ENCODE results near the gene NPC1. TPM values are rescaled to one million over a fixed set of nuclear protein-coding genes. Genes with fewer than 3 reads are reported as not detected.

Gene NPC1
- total RNA-seq, 1 donor from 2014 or later = 16.0 TPM

DNA sequence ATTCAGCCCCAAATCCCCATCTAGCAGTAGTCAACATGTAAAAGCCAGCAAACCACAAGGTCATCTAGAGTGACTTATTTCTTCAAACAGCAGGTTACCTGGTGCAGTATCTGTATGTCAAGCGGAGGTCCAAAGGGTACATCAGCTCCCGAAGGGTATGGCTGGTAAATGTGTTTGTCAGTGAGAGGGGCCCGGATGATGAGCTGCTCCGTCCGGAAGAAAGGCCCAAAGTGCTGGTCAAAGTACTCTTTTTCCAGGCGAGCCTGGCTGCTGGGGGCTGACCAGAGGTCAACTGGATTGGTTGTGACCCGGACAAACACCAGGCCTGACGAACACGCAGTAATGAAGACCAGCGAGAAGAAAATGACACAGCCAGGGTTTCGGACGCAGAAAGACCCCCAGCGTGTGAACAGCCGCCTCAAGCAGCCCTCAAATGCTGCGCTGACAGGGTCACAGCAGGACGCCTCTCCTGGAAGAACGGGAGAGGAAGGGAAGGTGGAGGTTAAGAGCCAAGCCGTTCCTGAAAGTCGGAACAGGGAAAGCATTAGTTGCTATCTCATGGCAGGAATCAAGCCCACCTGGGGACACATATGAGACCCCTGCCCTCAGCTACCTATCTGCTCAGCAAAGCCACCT is 30.0 kb downstream of the NPC1 start:
- intact Hi-C loops (cut with DNase I) = no loop called here
- DNase-seq (ENCODE audit: low spot score) = no peak

DNA sequence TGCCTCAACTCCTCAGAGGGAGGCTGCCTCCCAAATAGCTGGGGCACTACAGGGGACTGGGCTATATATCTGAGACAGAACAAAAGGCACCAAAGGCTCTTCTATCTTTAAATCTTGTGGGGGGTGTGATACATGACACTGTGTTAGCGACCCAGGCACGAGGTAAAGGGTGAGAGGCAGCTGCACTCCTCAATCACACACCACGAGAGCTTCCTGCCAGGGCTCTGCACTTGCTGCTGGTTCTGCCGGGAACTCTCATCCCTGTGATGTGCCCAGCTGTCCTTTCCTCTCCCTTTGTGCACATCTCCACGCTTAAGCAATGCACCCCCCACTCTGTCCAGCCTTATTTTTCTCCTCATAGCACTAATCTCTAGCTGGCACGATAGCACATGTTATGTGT is 32.4 kb downstream of the NPC1 start:
- DNase-seq (ENCODE audit: low spot score) = no peak
- intact Hi-C loops (cut with DNase I) = no loop called here

DNA sequence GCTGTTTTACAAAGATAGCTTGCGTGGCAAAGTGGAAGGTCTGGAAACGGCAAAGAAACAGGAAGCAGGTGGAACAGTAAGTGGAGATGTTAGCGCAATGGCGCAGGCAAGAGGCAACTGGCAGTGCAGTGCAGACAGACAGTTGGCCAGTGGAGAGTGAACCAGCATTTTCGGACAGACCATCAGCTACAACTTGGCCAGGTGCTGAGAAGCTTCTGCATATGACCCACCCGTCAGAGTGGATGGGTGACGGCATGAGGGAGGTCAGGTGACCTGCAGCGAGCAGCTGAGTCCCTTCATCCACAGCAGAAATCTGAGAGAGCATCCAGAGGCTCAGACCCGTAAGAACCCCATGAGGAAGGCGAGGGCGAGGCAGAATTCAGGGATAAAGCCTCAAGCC is 33.8 kb downstream of the NPC1 start:
- intact Hi-C loops (cut with DNase I) = no loop called here
- DNase-seq (ENCODE audit: low spot score) = no peak

DNA sequence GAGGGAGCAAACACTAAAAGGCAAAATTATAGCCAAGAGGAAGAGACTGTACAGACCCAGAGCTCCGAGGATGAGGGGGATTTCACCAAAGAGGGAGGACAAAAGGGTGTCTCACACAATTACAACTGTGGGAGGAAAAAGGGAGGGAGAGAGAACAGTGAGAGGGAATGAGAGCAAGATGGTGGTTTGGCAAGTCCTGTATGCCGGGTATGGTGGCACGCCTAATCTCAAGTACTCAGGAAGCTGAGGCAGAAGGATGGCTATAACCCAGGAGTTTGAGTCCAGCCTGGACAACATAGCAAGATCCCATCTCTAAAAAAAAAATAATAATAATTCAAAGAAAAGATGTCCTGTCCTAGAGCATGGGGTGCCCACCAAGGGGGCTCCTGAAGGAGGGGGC is 34.3 kb downstream of the NPC1 start:
- intact Hi-C loops (cut with DNase I) = no loop called here
- no peak for DNase-seq (ENCODE audit: low spot score)

DNA sequence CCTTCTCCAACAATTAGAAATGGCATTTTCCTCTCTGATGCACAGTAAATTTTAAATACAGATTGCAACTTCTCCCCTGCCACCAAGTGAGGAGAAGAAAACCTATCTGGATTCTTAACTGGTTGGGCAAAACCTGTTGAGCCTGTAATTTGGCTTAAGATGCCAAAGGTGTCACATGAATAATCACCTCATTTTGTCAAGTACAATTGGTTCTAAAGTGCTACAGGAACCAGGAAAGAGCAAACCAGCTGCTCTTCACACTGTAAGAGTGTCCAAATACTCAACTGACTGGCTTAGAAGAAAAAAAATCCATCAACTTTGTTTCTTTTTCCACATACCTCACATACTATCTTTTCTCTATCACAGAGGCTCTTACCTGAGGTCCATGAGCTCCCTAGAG is 35.4 kb downstream of the NPC1 start:
- intact Hi-C loops (cut with DNase I) = no loop called here
- no peak for DNase-seq (ENCODE audit: low spot score)

DNA sequence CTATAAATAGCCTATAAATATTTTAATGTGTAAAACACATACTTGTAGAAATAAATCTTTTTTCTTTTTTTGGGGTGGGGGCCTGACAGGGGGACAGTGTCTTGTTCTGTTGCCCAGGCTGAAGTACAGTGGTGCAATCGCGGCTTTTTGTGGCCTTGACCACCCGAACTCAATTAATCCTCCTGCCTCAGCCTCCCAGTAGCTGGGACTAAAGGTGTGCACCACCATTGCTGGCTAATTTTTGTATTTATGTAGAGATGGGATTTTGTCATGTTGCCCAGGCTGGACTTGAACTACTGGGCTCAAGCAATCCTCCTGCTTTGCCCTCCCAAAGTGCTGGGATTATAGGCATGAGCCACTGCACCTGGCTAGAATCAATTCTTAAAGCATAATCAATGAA is 37.6 kb downstream of the NPC1 start:
- intact Hi-C loops (cut with DNase I) = no loop called here
- no peak for DNase-seq (ENCODE audit: low spot score)

DNA sequence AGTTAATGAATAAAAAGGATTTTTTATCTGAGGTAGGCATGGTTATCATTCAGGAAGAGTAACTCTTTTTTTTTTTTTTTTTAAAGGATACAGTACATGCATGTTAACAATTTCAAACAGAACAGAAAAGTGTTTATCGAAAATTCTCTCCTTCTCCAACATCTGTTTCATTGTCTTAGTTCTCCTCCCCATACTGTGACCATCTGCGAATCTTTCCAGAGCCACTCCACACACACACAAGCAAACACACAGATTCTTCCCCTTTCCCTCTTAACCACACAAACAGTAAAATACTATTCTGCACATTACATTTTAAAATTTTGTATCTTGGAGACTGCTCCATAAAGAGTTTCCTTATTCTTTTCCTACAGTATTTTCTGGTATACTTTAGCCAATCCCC is 38.0 kb downstream of the NPC1 start:
- intact Hi-C loops (cut with DNase I) = no loop called here

DNA sequence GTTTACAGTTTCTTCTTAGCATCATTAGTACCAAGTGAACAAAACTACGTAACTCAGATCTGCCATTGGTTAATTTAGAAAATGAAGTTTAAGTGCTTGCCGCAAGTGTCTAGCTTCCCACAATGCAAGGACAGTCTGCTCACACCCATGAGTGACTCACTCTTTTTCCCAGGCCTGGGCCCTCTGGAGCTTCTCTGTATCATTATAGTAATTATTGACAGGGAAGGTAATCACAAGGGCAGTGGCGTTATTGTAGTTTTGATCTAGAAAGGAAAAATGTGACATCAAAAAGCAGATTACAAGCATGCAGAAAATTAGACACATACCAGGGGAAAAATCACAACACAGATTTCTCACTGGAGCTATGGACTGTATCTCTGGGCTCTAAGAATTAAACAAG is 38.5 kb downstream of the NPC1 start:
- no peak for DNase-seq (ENCODE audit: low spot score)
- intact Hi-C loops (cut with DNase I) = no loop called here

More for the DNA sequence above, 38.0 kb downstream of the NPC1 start:
- no peak for DNase-seq (ENCODE audit: low spot score)

DNA sequence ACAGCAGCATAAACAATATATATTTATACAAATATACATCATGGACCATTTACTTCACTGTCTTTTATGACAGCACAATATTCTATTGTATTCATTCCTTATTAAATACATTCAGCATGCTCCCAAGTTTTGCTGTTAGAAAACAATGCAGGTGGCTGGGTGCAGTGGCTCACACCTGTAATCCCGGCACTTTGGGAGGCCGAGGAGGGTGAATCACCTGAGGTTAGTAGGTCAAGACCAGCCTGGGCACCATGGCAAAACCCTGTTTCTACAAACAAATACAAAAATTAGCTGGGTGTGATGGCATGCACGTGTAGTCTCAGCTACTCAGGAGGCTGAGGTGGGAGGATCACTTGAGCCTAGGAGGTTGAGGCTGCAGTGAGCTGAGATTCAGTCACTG is 39.0 kb downstream of the NPC1 start:
- DNase-seq (ENCODE audit: low spot score) = no peak
- intact Hi-C loops (cut with DNase I) = no loop called here

DNA sequence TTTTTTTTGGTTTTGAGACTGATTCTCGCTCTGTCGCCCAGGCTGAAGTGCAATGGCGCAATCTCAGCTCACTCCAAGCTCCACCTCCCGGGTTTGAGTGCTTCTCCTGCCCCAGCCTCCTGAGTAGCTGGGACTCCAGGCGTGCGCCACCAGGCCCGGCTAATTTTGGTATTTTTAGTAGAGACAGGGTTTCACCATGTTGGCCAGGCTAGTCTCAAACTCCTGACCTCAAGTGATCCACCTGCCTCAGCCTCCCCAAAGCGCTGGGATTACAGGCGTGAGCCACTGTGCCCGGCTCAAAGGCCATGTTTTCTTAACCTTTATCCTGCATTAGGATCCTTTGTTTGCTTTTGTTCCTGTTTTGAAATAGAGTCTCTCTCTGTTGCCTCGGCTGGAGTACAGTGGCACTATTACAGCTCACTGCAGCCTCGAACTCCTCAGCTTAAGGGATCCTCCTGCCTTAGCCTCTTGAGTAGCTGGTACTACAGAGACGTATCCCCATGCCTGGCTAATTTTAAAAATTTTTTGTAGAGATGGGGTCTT is 41.0 kb downstream of the NPC1 start:
- no peak for DNase-seq (ENCODE audit: low spot score)
- intact Hi-C loops (cut with DNase I) = no loop called here

DNA sequence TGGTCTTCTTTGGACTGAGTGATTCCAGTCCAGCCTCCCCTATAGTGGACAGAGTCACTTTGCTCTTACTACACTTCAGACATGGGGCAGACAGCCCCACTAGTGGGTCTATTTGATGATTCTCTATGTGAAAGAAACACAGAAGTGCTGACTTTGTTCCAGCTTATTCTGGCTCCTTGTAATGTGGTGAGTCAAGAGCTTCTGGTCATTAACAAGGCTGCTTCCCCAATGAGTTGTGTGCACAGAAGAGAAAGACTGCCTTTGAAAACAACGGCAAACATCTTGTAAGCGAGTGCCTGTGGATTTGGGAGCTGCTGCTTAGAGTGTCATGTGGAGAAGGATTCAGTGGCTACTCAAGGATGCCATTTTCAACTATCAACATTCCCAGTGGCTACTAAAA is 43.8 kb downstream of the NPC1 start:
- intact Hi-C loops (cut with DNase I) = no loop called here
- no peak for DNase-seq (ENCODE audit: low spot score)

DNA sequence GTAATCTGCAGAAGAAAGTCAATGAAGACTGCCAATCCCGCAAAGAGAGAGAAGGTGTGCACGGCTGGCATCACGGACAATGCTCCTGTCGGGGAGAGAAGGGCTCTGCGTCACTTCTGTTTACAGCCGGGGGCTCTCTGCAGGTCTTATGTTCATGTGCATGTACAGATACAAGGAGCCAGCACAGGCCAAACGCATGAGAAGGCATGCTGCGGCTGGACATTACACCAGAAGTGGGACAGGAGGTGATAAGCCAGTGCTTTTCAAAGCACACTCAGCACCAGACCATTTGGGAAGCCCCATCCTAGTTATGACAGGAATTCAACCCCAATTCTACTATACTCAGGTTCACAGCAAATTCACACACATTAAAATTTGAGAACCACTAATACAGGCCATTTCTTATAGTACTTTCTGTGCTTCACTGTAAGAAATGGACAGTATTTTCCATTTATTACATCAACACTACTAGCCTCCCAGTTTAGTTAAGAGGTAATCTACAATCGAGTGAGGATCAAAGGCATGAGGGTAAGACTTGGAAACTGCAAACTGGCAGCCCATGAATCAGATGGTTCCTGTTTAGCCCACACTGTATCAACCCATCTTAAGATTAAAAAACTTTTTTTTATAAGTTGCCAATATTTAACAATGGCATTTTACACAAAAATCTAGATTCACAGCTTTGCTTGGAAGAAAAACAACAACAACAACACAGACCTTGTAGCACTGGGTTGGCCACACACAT is 44.8 kb downstream of the NPC1 start:
- no peak for DNase-seq (ENCODE audit: low spot score)
- intact Hi-C loops (cut with DNase I) = no loop called here

DNA sequence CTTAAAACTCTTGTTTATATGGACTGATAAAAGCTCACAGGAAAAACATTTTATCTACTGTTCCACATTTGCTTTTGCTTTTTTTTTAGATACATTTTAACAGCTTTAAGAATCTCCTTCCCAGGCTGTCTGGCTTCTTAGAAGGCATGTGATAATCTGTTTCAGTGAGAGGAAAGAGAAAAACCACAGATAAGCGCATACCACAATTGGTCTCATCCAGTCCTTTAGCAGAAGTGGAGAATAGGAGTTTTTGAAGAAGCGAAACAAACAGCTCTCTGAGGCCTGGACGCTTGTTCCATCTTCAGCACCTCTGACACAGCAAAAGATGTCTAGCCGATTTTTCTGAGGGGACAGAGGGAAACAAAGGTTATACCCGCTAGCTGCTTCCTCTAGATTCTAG is 45.4 kb downstream of the NPC1 start:
- intact Hi-C loops (cut with DNase I) = no loop called here
- DNase-seq (ENCODE audit: low spot score) = no peak

DNA sequence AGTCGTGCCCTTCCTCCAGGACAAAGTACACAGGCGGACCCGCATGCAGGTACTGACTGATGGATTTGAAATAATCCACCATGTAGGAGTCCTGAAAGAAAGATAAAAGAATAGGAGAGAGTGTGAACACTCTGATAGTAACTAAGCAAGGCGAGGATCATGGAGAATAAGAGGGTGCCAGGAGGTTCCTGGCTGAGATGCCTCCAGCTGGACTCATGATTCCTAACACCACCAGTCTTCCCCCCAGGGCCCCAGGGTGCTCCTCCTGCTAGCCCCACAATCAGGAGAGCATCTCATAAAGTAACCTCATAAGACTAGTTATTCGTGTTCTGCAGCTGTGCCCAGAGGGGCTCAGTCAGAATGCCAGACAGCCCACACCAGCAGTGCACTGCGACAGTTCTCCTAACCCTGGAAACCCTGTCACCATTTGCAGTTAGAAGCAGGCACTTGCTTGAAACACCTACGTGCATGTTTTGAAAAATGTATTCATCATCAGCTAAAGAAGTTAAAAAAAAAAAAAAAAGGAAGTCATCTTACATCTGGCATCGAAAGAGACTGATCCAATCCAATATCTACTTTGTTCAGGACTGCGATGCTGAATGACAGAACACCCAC is 46.3 kb downstream of the NPC1 start:
- intact Hi-C loops (cut with DNase I) = no loop called here
- no peak for DNase-seq (ENCODE audit: low spot score)

DNA sequence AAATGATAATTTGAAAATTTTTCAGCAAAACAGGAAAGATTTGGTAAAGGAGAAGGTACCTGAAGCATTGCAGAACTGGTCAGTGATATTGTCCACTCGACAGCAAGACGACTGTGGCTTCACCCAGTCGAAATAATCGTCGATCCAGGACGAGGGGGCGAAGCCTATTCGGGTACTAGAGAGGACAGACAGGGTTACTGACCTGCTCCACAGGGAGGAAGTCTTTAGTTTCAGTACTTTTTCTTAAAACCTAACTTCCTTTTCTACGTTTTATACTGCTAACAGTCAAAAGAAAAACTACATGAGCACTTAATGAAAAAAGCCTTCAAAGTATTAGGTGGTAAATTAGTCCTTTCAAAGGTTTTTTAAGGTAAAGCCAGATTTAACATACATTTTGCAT is 47.0 kb downstream of the NPC1 start:
- no peak for DNase-seq (ENCODE audit: low spot score)
- intact Hi-C loops (cut with DNase I) = no loop called here

DNA sequence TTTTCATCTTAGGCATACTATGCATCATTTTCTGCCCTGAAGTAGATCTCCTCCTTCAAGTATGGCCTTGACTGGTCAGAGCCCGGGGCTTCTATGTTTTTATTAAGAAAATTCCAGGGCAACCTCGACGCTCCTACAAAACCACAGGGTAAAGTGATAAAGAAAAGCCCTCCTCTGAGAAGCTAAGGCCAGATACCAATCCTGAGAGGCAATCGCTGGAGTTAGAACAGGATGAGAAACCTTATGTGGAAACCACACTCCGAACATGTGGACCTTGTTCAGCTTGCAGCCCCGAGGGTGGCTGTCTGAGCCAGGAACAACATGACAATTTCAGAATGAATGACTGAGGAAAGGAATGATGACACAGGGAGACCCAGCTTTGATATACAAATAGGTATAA is 47.4 kb downstream of the NPC1 start:
- intact Hi-C loops (cut with DNase I) = no loop called here
- DNase-seq (ENCODE audit: low spot score) = no peak

DNA sequence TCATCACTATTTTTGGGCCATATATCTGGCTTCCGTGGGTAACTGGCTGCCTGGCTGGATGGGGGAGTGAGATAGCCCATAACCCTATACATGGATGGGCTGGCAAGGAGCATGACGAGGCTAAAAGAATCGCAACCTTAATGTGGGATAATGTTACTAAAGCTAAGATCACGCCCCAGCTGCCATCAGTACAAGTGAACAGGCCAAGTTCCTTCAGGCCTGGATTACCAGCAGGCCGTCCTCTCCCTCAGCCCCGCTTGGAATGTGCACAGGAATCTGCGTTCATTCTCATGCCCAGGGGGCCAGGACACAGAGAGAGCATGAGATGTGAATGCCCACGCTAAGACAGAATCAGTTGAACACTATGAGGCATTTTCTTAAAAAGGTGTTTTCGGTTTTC is 48.3 kb downstream of the NPC1 start:
- intact Hi-C loops (cut with DNase I) = no loop called here
- no peak for DNase-seq (ENCODE audit: low spot score)

DNA sequence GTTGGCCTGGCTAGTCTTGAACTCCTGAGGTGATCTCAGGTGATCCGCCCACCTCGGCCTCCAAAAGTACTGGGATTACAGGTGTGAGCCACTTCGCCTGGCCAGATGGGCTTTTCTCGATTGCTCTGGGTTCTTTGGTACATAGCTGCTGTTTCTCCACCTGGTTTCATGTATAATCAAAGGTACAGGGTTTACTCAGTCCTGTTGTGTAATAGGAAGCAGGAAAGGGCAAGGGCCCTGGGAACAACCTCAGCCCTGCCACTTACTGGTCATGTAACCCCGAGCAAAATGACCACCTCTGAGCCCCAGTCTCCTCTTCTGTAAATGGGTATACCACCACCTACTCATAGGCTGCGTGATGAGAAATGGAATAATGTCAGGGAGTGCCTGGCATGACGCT is 49.0 kb downstream of the NPC1 start:
- DNase-seq (ENCODE audit: low spot score) = no peak
- intact Hi-C loops (cut with DNase I) = no loop called here

DNA sequence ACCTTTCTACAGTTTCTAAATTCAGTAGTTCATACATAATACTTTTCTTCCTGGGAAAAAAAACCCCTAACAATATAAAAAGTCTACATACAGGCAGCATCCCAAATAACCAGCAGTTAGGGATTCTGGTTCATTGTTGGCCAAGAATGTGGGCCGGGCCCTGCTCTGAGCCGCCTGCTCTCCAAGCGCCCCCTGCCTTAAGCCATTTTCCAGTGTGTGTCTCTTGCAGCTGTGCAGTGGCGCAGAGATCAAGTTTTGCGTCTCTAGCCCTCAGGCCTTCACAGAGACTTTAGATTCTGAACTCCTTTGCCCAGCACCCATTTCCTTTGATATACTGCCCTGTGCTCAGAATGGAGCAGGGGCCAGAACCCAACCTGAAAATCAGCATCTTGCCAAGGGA is 50.1 kb downstream of the NPC1 start:
- DNase-seq (ENCODE audit: low spot score) = no peak
- intact Hi-C loops (cut with DNase I) = no loop called here

DNA sequence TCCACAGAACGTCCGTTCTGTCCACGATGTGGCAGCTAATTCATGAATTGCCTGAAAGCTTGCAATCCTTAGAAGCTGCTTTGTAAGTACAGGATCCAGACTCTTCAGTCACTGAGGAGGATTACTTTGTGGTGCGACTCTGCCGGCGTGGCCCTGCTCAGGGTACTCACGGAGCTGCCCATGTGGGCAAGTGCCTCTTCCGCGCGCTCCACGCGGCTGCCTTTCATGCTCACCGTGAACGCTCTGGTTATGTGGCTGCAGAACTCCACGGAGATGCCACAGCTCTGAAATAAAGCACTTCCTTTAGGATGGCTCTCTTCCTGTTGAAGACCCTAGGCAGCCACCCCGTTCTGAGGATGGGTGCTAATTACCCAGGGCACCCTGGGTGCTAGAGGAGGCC is 52.0 kb downstream of the NPC1 start:
- intact Hi-C loops (cut with DNase I) = no loop called here
- DNase-seq (ENCODE audit: low spot score) = no peak

DNA sequence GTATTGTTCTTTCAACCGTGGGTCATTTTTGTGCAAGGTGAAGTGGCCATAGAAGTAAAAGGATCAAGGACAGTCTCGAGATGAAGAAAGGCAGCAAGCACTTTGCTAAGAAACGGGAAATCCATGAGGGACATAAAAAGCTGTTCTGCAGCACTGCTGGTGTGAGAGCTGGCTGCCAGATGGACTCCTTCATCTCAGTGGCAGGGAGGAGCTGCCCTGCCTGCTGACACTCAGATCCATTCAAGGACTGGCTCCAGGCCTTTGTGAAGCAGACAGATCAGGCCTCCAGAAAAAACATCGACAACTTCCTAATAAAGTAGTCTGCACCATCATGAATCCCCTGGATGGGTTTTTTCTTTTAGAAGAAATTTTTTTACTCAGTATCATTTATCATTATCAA is 53.5 kb downstream of the NPC1 start:
- intact Hi-C loops (cut with DNase I) = no loop called here
- DNase-seq (ENCODE audit: low spot score) = no peak
